IPS-NIHi11 (cell line): ENCODE results near the gene ARHGAP4.

Experiments used
- DNase-seq: peaks from one replicate; pipeline ENCODE4 v3.0.0; 2012; ENCODE audit warnings: mixed read lengths, low spot score

ARHGAP4 gene

GRCh38 chrX:153905481-153906095 lies 20.5 kb downstream of the ARHGAP4 start:
- no peak for DNase-seq

- DNase-seq, result no peak
These were observed 21.8 kb downstream of the ARHGAP4 start, which contains the start of gene AVPR2 for GRCh38 chrX:153903991-153904957. AVPR2 (plus strand) TSS chrX:153904673; CDS start chrX:153905146, 473 bp downstream.

- no peak for DNase-seq
These were observed 22.7 kb downstream of the ARHGAP4 start for GRCh38 chrX:153903238-153903980.

GRCh38 chrX:153902385-153902784 lies 23.7 kb downstream of the ARHGAP4 start:
- no peak for DNase-seq

- DNase-seq, result no peak
These were observed 24.3 kb downstream of the ARHGAP4 start for GRCh38 chrX:153901753-153902140.

GRCh38 chrX:153900831-153901752 lies 25.0 kb downstream of the ARHGAP4 start:
- DNase-seq, result peak; percentile 42

- no peak for DNase-seq
These were observed 28.2 kb downstream of the ARHGAP4 start for GRCh38 chrX:153897899-153898298.

- no peak for DNase-seq
These were observed 36.9 kb downstream of the ARHGAP4 start for GRCh38 chrX:153889123-153889522.

GRCh38 chrX:153888344-153888743 lies 37.7 kb downstream of the ARHGAP4 start:
- DNase-seq, result no peak

GRCh38 chrX:153887385-153887784 lies 38.7 kb downstream of the ARHGAP4 start:
- DNase-seq, result no peak

GRCh38 chrX:153886915-153887314 lies 39.1 kb downstream of the ARHGAP4 start:
- DNase-seq, result peak; percentile 34

- peak; percentile 56 for DNase-seq
These were observed 39.8 kb downstream of the ARHGAP4 start, which contains the start of gene L1CAM for GRCh38 chrX:153885968-153886903. L1CAM (minus strand) TSS chrX:153886173; CDS start chrX:153875836, 10,337 bp downstream.

GRCh38 chrX:153885208-153885787 lies 40.8 kb downstream of the ARHGAP4 start:
- no peak for DNase-seq

GRCh38 chrX:153884590-153884989 lies 41.5 kb downstream of the ARHGAP4 start:
- DNase-seq, result no peak

GRCh38 chrX:153884136-153884535 lies 41.9 kb downstream of the ARHGAP4 start:
- DNase-seq, result no peak

GRCh38 chrX:153883163-153883843 lies 42.8 kb downstream of the ARHGAP4 start:
- no peak for DNase-seq

- DNase-seq, result no peak
These were observed 43.5 kb downstream of the ARHGAP4 start for GRCh38 chrX:153882557-153882956.

- no peak for DNase-seq
These were observed 44.0 kb downstream of the ARHGAP4 start for GRCh38 chrX:153882086-153882498.

- no peak for DNase-seq
These were observed 44.8 kb downstream of the ARHGAP4 start for GRCh38 chrX:153881281-153881680.
